Activated CD8-positive, alpha-beta T cell treated with anti-CD3 and anti-CD28 coated beads for 36 hours (primary cell): ENCODE results near the gene NOL3. TPM values are rescaled to one million over a fixed set of nuclear protein-coding genes. Genes with fewer than 3 reads are reported as not detected.
A peak's percentile ranks its signal among the peaks of the same experiment; 100 is the strongest.

Source experiments
- ATAC-seq: fragments of 200-7000 bp; cut with Tn5 transposase; one replicate; pipeline ENCODE4 v1.10.0; 2021; ENCODE audit warnings: mild to moderate bottlenecking, moderate library complexity
- CTCF ChIA-PET: fragments of 350-600 bp; sonication (Branson Sonifier 250); formaldehyde crosslinking; loops from one replicate; lab custom pipeline; 2021; ENCODE audit warnings: antibody characterized with exemption; lab: Charles Lee
- POLR2A ChIA-PET: fragments of 350-600 bp; sonication (Branson Sonifier 250); formaldehyde crosslinking; loops from one replicate; lab custom pipeline; 2021; ENCODE audit warnings: antibody characterized with exemption; lab: Charles Lee
- DNase-seq: peaks from one replicate; pipeline ENCODE4 v3.0.0-alpha.2; 2020
- H3K27ac Mint-ChIP-seq: one replicate; pipeline ENCODE4 v1.8.0; 2021; ENCODE audit warnings: mild to moderate bottlenecking, mixed read lengths
- H3K27me3 Mint-ChIP-seq: one replicate; pipeline ENCODE4 v1.8.0; 2021; ENCODE audit warnings: mixed read lengths
- H3K36me3 Mint-ChIP-seq: one replicate; pipeline ENCODE4 v1.8.0; 2021; ENCODE audit warnings: low read depth, mixed read lengths
- H3K4me1 Mint-ChIP-seq: one replicate; pipeline ENCODE4 v1.8.0; 2021; ENCODE audit warnings: low read depth, mixed read lengths
- H3K4me3 Mint-ChIP-seq: one replicate; pipeline ENCODE4 v1.8.0; 2021; ENCODE audit warnings: mild to moderate bottlenecking, moderate library complexity, mixed read lengths
- H3K9me3 Mint-ChIP-seq: one replicate; pipeline ENCODE4 v1.8.0; 2021; ENCODE audit warnings: mixed read lengths
- CTCF ChIP-seq: fragments of 200-600 bp; IDR thresholded peaks from one replicate; pipeline ENCODE4 v1.8.0; 2022; ENCODE audit warnings: antibody characterized with exemption, mild to moderate bottlenecking
- intact Hi-C: fragments of 100-400 bp; cut with micrococcal nuclease; formaldehyde crosslinking; loops from one replicate; pipeline ENCODE4 v1.10.0; 2022
- microRNA-seq: library from miRNA; unstranded; fragments of <30 nt; microRNA quantifications from one replicate; pipeline ENCODE4 v1.2.0, GENCODE V29; 2022; ENCODE audit warnings: borderline microRNAs expressed, borderline replicate concordance
- total RNA-seq, 2 experiments: library from RNA; stranded (reverse); gene quantifications; one replicate each; pipeline ENCODE4 v1.2.3, GENCODE V29; 2021

The NOL3 gene
- total RNA-seq, 2 experiments from 2014 or later, result 24.5 to 25.3 TPM

GRCh38 chr16:67215706-67216105 lies 45.4 kb downstream of the NOL3 start:
- intact Hi-C loops, result no loop called here
- no peak for TF ChIP-seq CTCF
- no peak for DNase-seq
- H3K36me3 Mint-ChIP-seq, result no peaks in the 10 kb centered on the region
- H3K27ac Mint-ChIP-seq, result no peak overlapping the region
- no peaks in the 10 kb centered on the region for H3K9me3 Mint-ChIP-seq
- CTCF ChIA-PET, result no interaction called here
- POLR2A ChIA-PET, result no interaction called here
- H3K4me3 Mint-ChIP-seq, result no peak overlapping the region
- H3K27me3 Mint-ChIP-seq, result no peaks in the 10 kb centered on the region
- ATAC-seq, result no peak
- no peaks in the 10 kb centered on the region for H3K4me1 Mint-ChIP-seq

GRCh38 chr16:67216612-67217490 lies 46.5 kb downstream of the NOL3 start:
- POLR2A ChIA-PET, result interaction anchor here (1.2 to 1.5 kb wide), 3 partner anchors 10 to 27 kb away, joined by 3 to 5 read pairs (median 4); partner anchors contain the start of gene TMEM208
- DNase-seq, result no peak
- intact Hi-C loops, result no loop called here
- Mint-ChIP-seq H3K27ac (no peak overlapping the region), H3K4me3 (no peak overlapping the region), H3K27me3 (no peaks in the 10 kb centered on the region), H3K9me3 (no peaks in the 10 kb centered on the region), H3K4me1 (no peaks in the 10 kb centered on the region), H3K36me3 (no peaks in the 10 kb centered on the region)
- CTCF ChIA-PET, result interaction anchor here (2.3 kb wide), 1 partner anchor 19 kb away, joined by 8 read pairs; no protein-coding TSS in a partner anchor
- TF ChIP-seq CTCF, result no peak
- ATAC-seq, result no peak

GRCh38 chr16:67223992-67224391 lies 53.7 kb downstream of the NOL3 start:
- intact Hi-C loops, result no loop called here
- no peak for TF ChIP-seq CTCF
- ChIA-PET CTCF (interaction anchor here (1.0 to 1.8 kb wide), 2 partner anchors 14 to 69 kb away, joined by 3 to 5 read pairs; no protein-coding TSS in a partner anchor), POLR2A (interaction anchor here (0.6 to 1.5 kb wide), 6 partner anchors 9 to 246 kb away, joined by 3 to 5 read pairs (median 4); partner anchors contain the start of gene FHOD1)
- no peak overlapping the region for H3K27ac Mint-ChIP-seq
- peaks cover 19% of the 10 kb centered on the region for H3K36me3 Mint-ChIP-seq
- DNase-seq, result no peak
- no peaks in the 10 kb centered on the region for H3K9me3 Mint-ChIP-seq
- peaks cover 35% of the 10 kb centered on the region for H3K4me1 Mint-ChIP-seq
- no peaks in the 10 kb centered on the region for H3K27me3 Mint-ChIP-seq
- no peak overlapping the region for H3K4me3 Mint-ChIP-seq
- no peak for ATAC-seq

Small RNAs within 50 kb of the gene (microRNA-seq; reads per million reads assigned to microRNA genes)
- gene MIR328, result 30.0 reads per million, percentile 51 among the genes with 10 or more reads in this experiment

Other genes starting within 250 kb of the NOL3 start
- gene RRAD, start 245.0 kb upstream of the NOL3 start, total RNA-seq, result 1 to 10 TPM in 1 of 2 experiments, under 1 TPM in 1; 0.61 to 1.1 TPM
- 100 to 1,000 TPM; 150 to 162 TPM for gene CIAO2B, start 236.1 kb upstream of the NOL3 start, total RNA-seq
- 10 to 100 TPM; 24.7 to 24.9 TPM for gene CES2, start 235.0 kb upstream of the NOL3 start, total RNA-seq
- gene CES3, start 209.3 kb upstream of the NOL3 start, total RNA-seq, result 1 to 10 TPM; 2.1 to 2.9 TPM
- 1 to 10 TPM; 4.5 to 5.9 TPM for gene CES4A, start 181.9 kb upstream of the NOL3 start, total RNA-seq
- 100 to 1,000 TPM; 111 to 114 TPM for gene CBFB, start 141.4 kb upstream of the NOL3 start, total RNA-seq
- 10 to 100 TPM; 11.3 to 14.0 TPM for gene PHAF1, start 60.6 kb upstream of the NOL3 start, total RNA-seq
- 1 to 10 TPM; 2.1 to 2.5 TPM for gene B3GNT9, start 19.5 kb upstream of the NOL3 start, total RNA-seq
- 10 to 100 TPM; 28.4 to 31.2 TPM for gene TRADD, start 10.6 kb upstream of the NOL3 start, total RNA-seq
- 10 to 100 TPM; 27.1 to 28.6 TPM for gene FBXL8, start 10.6 kb upstream of the NOL3 start, total RNA-seq
- gene HSF4, start 5.8 kb upstream of the NOL3 start, total RNA-seq, result 10 to 100 TPM; 56.0 to 73.3 TPM
- gene MATCAP1, start 13.4 kb downstream of the NOL3 start, total RNA-seq, result 10 to 100 TPM; 49.5 to 49.9 TPM
- under 1 TPM in 1 of 2 experiments, not detected in 1; 0.23 TPM for gene EXOC3L1, start 19.6 kb downstream of the NOL3 start, total RNA-seq
- 100 to 1,000 TPM; 104 to 105 TPM for gene E2F4, start 21.6 kb downstream of the NOL3 start, total RNA-seq
- gene ELMO3, start 28.6 kb downstream of the NOL3 start, total RNA-seq, result 1 to 10 TPM; 5.0 to 5.6 TPM
- gene TMEM208, start 56.6 kb downstream of the NOL3 start, total RNA-seq, result 10 to 100 TPM; 25.7 to 30.7 TPM
- 100 to 1,000 TPM; 102 to 105 TPM for gene FHOD1, start 76.9 kb downstream of the NOL3 start, total RNA-seq
- gene SLC9A5, start 78.4 kb downstream of the NOL3 start, total RNA-seq, result 1 to 10 TPM; 7.7 to 8.1 TPM
- gene PLEKHG4, start 109.0 kb downstream of the NOL3 start, total RNA-seq, result 10 to 100 TPM; 17.3 to 20.8 TPM
- gene KCTD19, start 156.2 kb downstream of the NOL3 start, total RNA-seq, result 1 to 10 TPM; 3.0 to 3.9 TPM
- gene LRRC36, start 156.3 kb downstream of the NOL3 start, total RNA-seq, result under 1 TPM; 0.81 to 0.90 TPM
- gene TPPP3, start 223.0 kb downstream of the NOL3 start, total RNA-seq, result not detected
- gene ZDHHC1, start 245.9 kb downstream of the NOL3 start, total RNA-seq, result under 1 TPM; 0.54 to 0.60 TPM